K562 (cell line): ENCODE measurements around the gene GON4L. TPM values are rescaled to one million over a fixed set of nuclear protein-coding genes. Genes with fewer than 3 reads are reported as not detected.
"Not testable (repeated sequence)": the region's sequence is repeated elsewhere in the genome, so short reads cannot be mapped to it uniquely, and the experiment has no call there.

ENCODE experiments used
- ATAC-seq: fragments of 200-7000 bp; cut with Tn5 transposase; 3 replicates; pipeline ENCODE4 v1.9.1; 2020; ENCODE audit warnings: moderate library complexity
- BruUV-seq: library from RNA; stranded (reverse); fragments of 400-500 nt; replicated peaks from 2 replicates; lab custom pipeline; 2021; lab: Mats Ljungman, UMichigan
- CTCF ChIA-PET: fragments of 300-600 bp; formaldehyde crosslinking; extraction: SDS; loops from one replicate; lab custom pipeline; 2021; ENCODE audit warnings: low intra/inter-chr PET ratio; lab: Yijun Ruan, JAX
- POLR2A ChIA-PET: fragments of 300-600, 350-650 bp; sonication (Branson Sonifier 250); formaldehyde crosslinking; extraction: SDS; loops from one replicate; lab custom pipeline; 2021; ENCODE audit warnings: antibody characterized with exemption, inconsistent platforms; lab: Yijun Ruan, JAX
- DNase-seq, 4 experiments: peaks; one replicate each; pipeline versions ENCODE4 v3.0.0 to v3.0.0-alpha.2; 2011 to 2018; ENCODE audit warnings: low spot score in 3 of 4, mixed read lengths in 3 of 4; ENCODE audit errors: extremely low read depth in 1 of 4
- FAIRE-seq: peaks from 2 replicates; lab custom pipeline; 2011; peaks lifted over from hg19 to GRCh38; lab: Jason Lieb, UNC
- H2AFZ ChIP-seq: 2 replicates; pipeline ENCODE4 v1.6.0; 2011; ENCODE audit warnings: low read depth, low read length, control low read depth, inconsistent platforms
- H3K27ac ChIP-seq: fragments of 200-600 bp; 3 replicates; pipeline ENCODE4 v1.8.0; 2011; ENCODE audit warnings: low read depth, mild to moderate bottlenecking, control low read depth, inconsistent platforms, low read length, moderate library complexity, mixed read lengths; ENCODE audit errors: extremely low read depth
- H3K27me3 ChIP-seq, 2 experiments: fragments of 300-600 bp in 1 of 2; 2 replicates in 1 of 2; 3 replicates in 1 of 2; pipeline versions ENCODE4 v1.6.0 to v1.8.0; 2011; ENCODE audit warnings: inconsistent platforms in 2 of 2, low read length in 2 of 2, mild to moderate bottlenecking in 1 of 2, mixed read lengths in 1 of 2, moderate library complexity in 1 of 2; ENCODE audit not compliant: control insufficient read depth in 2 of 2, insufficient read depth in 2 of 2
- H3K36me3 ChIP-seq: fragments of 300-600 bp; 3 replicates; pipeline ENCODE4 v1.8.0; 2011; ENCODE audit warnings: mild to moderate bottlenecking, low read length, inconsistent platforms; ENCODE audit not compliant: control insufficient read depth, insufficient read depth
- H3K4me1 ChIP-seq, 2 experiments: fragments of 200-600 bp in 1 of 2; replicated peaks in 1 of 2; 2 replicates in 1 of 2; 3 replicates in 1 of 2; pipeline versions ENCODE4 v1.5.1 to v1.8.0; 2011; ENCODE audit warnings: inconsistent platforms in 2 of 2, low read length in 2 of 2, mild to moderate bottlenecking in 1 of 2, mixed read lengths in 1 of 2, moderate library complexity in 1 of 2; ENCODE audit not compliant: control insufficient read depth in 2 of 2, insufficient read depth in 2 of 2
- H3K4me2 ChIP-seq: 2 replicates; pipeline ENCODE4 v1.6.1; 2011; ENCODE audit warnings: low read length, control low read depth, inconsistent platforms, mixed read lengths; ENCODE audit not compliant: insufficient read depth
- H3K4me3 ChIP-seq: fragments of 200-600 bp; sonication (generic), shearing (Covaris generic); 2 replicates; pipeline ENCODE4 v1.5.1; 2016; ENCODE audit warnings: control low read depth, inconsistent platforms
- H3K79me2 ChIP-seq: fragments of 200-600 bp; 3 replicates; pipeline ENCODE4 v1.8.0; 2011; ENCODE audit warnings: low read length, inconsistent platforms; ENCODE audit not compliant: control insufficient read depth, insufficient read depth
- H3K9ac ChIP-seq, 2 experiments: 2 replicates each; pipeline versions ENCODE4 v1.6.0 to v1.6.1; 2011; ENCODE audit warnings: low read depth in 2 of 2, low read length in 2 of 2, control low read depth in 1 of 2, inconsistent platforms in 1 of 2, mild to moderate bottlenecking in 1 of 2, mixed read lengths in 1 of 2; ENCODE audit not compliant: insufficient read depth in 1 of 2
- H3K9me1 ChIP-seq: one replicate; pipeline ENCODE4 v1.6.0; 2011; ENCODE audit warnings: inconsistent platforms, mild to moderate bottlenecking, low read length, moderate library complexity; ENCODE audit not compliant: control insufficient read depth, insufficient read depth
- H3K9me3 ChIP-seq: replicated peaks from 2 replicates; pipeline ENCODE4 v1.5.1; 2011; ENCODE audit warnings: low read depth, low read length, inconsistent platforms; ENCODE audit not compliant: control insufficient read depth, insufficient read depth
- H4K20me1 ChIP-seq: replicated peaks from 2 replicates; pipeline ENCODE4 v1.6.1; 2011; ENCODE audit warnings: low read length, inconsistent platforms, mixed read lengths; ENCODE audit not compliant: control insufficient read depth, insufficient read depth
- CAMTA2 ChIP-seq: fragments of 250-450 bp; sonication (Bioruptor Pico); conservative IDR thresholded peaks from 2 replicates; pipeline ENCODE4 v1.5.1; 2022
- WGBS: fragments of 100-300 bp; shearing (Covaris generic); methylation state at CpG from one replicate; pipeline ENCODE4 v1.1.6; 2016; ENCODE audit warnings: low coverage, mixed read lengths; ENCODE audit not compliant: insufficient coverage; ENCODE audit errors: missing lambda C conversion rate; 5-methylcytosine and 5-hydroxymethylcytosine counted together
- in situ Hi-C: fragments of 300-500 bp; cut with MboI; formaldehyde crosslinking; loops from 4 replicates; pipeline ENCODE4 v1.15.0; 2018; ENCODE audit warnings: inconsistent platforms, mixed read lengths
- intact Hi-C: fragments of 100-400 bp; cut with micrococcal nuclease; formaldehyde crosslinking; loops from 2 replicates; pipeline ENCODE4 v1.14.2; 2022
- polyA plus RNA-seq, 8 experiments: library from polyadenylated mRNA; depleted of rRNA in 4 of 8; stranded (reverse) in 5 of 8; unstranded in 3 of 8; fragments of >200 nt; fragmentation: Nextera tagmentation in 2 of 8; fragmentation: Illumina TruSeq in 1 of 8; extraction: Ambion mirVana in 2 of 8; extraction: Trizol in 1 of 8; gene quantifications; 2 replicates each; pipeline versions ENCODE4 v1.2.1 to v1.2.3, GENCODE V29; 2011 to 2014; ENCODE audit warnings: inconsistent platforms in 1 of 8, missing spikeins in 1 of 8
- total RNA-seq, 7 experiments: library from RNA; depleted of rRNA in 6 of 7; stranded (reverse); fragments of >200 nt in 6 of 7; fragmentation: Illumina TruSeq in 2 of 7; extraction: Trizol in 2 of 7; gene quantifications; 2 replicates each; pipeline versions ENCODE4 v1.2.1 to v1.2.3, GENCODE V29; 2011 to 2021; ENCODE audit warnings: low replicate concordance in 1 of 7
- TF ChIP-seq, protein P1 (sequence below): IDR thresholded peaks from 2 replicates; pipeline ENCODE4 v1.6.1; 2016; ENCODE audit warnings: missing genetic modification characterization, missing compliant biosample characterization
- TF ChIP-seq, protein P2 (sequence below): fragments of 450-650 bp; IDR thresholded peaks from 2 replicates; pipeline ENCODE4 v1.6.1; 2016; ENCODE audit warnings: low read depth, mild to moderate bottlenecking, moderate library complexity
- TF ChIP-seq, protein P3 (sequence below), 2 experiments: fragments of 250-450 bp in 1 of 2; fragments of 450-650 bp in 1 of 2; sonication (Bioruptor Pico) in 1 of 2; IDR thresholded peaks; 2 replicates each; pipeline versions ENCODE4 v1.6.1 to v1.8.0; 2016 to 2021; ENCODE audit warnings: mild to moderate bottlenecking in 2 of 2, moderate library complexity in 2 of 2, missing compliant biosample characterization in 1 of 2, missing genetic modification characterization in 1 of 2

The GON4L gene
- total and polyA plus RNA-seq, 9 of the 15 experiments (the other 6 are each of a cell fraction or from before 2014, with no cell fraction given), result 20.2 to 47.4 (median 33.6) TPM

DNA sequence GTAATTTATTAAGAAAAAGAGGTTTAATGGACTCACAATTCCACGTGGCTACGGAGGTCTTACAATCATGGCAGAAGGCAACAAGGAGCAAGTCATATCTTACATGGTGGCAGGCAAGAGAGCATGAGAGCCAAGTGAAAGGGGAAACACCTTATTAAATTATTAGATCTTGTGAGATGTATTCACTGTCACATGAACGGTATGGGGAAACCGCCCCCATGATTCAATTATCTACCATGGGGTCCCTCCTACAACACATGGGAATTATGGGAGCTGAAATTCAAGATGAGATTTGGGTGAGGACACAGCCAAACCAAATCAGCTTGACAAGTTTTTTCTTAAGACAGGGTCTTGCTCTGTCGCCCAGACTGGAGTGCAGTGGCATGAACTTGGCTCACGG is 153.8 kb downstream of the GON4L start:
- WGBS, result 88% methylated on average over 6 of the region's 6 CpGs
- H3K36me3 ChIP-seq, result peaks cover 14% of the 10 kb centered on the region; the same call in 1 of the 3 replicates
- peaks cover 10 to 14% of the 10 kb centered on the region in 2 experiments; a peak in 4 of 5 replicates for H3K4me1 ChIP-seq
- H3K9ac ChIP-seq, result no peak overlapping the region
- FAIRE-seq (no peak), ATAC-seq (no peak), DNase-seq (no peak)
- in situ Hi-C loops, result no loop called here
- no peak overlapping the region for H3K4me3 ChIP-seq
- ChIA-PET CTCF (no interaction called here), POLR2A (interaction anchor here (0.6 kb wide), 1 partner anchor 647 kb away, joined by 3 read pairs; no protein-coding TSS in a partner anchor)
- no peak overlapping the region for H2AFZ ChIP-seq
- H3K27ac ChIP-seq, result no peak overlapping the region
- no peak overlapping the region for H3K4me2 ChIP-seq
- TF ChIP-seq, protein P1, sequence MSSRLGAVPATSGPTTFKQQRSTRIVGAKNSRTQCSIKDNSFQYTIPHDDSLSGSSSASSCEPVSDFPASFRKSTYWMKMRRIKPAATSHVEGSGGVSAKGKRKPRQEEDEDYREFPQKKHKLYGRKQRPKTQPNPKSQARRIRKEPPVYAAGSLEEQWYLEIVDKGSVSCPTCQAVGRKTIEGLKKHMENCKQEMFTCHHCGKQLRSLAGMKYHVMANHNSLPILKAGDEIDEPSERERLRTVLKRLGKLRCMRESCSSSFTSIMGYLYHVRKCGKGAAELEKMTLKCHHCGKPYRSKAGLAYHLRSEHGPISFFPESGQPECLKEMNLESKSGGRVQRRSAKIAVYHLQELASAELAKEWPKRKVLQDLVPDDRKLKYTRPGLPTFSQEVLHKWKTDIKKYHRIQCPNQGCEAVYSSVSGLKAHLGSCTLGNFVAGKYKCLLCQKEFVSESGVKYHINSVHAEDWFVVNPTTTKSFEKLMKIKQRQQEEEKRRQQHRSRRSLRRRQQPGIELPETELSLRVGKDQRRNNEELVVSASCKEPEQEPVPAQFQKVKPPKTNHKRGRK (tag), result no peak
- TF ChIP-seq, protein P2, sequence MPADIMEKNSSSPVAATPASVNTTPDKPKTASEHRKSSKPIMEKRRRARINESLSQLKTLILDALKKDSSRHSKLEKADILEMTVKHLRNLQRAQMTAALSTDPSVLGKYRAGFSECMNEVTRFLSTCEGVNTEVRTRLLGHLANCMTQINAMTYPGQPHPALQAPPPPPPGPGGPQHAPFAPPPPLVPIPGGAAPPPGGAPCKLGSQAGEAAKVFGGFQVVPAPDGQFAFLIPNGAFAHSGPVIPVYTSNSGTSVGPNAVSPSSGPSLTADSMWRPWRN, result no peak
- TF ChIP-seq CAMTA2 (CRISPR knock-in tag), result no peak
- TF ChIP-seq, protein P3, sequence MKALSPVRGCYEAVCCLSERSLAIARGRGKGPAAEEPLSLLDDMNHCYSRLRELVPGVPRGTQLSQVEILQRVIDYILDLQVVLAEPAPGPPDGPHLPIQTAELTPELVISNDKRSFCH (CRISPR knock-in tag; IDR thresholded peaks at IDR 0.05), result no peak
- TF ChIP-seq, protein P3 (tag; IDR thresholded peaks at IDR 0.05), result no peak
- intact Hi-C loops, result no loop called here
- H3K27me3 ChIP-seq, result no peaks in the 10 kb centered on the region
- peaks cover 86% of the 10 kb centered on the region for H3K79me2 ChIP-seq
- H3K9me3 ChIP-seq, result 0 out of 2 replicates have a peak, but pooled peaks cover 2% of the 10 kb centered on the region
- no peaks in the 10 kb centered on the region for H3K9me1 ChIP-seq
- no peaks in the 10 kb centered on the region for H4K20me1 ChIP-seq
- BruUV-seq, result no TSS peak

DNA sequence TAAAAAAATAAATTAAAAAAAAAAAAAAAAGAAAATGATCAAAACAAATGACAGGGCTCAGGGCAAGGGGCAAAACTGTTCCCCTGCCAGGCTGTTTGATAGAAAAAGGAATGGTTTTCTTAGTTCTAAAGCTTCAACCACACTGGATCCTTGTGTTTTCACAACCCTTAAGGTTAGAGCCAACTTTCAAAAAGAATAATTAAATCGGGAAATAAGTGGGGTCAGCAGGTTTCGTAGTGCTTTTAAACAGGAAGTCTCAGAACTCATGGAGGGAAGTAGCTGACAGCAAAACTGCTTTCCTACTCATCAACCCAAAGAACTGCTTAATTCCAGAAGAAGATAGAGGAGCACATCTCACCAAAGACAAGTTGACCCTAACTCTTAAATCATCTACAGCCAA is 155.3 kb downstream of the GON4L start:
- peaks cover 15% of the 10 kb centered on the region; the same call in 1 of the 3 replicates for H3K36me3 ChIP-seq
- FAIRE-seq, intact Hi-C loops: not testable (repeated sequence)

More for the DNA sequence above, 155.3 kb downstream of the GON4L start:
- Histone ChIP-seq H3K79me2 (peaks cover 88% of the 10 kb centered on the region), H3K4me1 (peaks cover 14 to 21% of the 10 kb centered on the region in 2 experiments; a peak in 4 of 5 replicates)
- WGBS, result 60% methylated on average over 2 of the region's 2 CpGs
- POLR2A ChIA-PET, H3K27me3 ChIP-seq, BruUV-seq, H3K4me3 ChIP-seq, H3K9ac ChIP-seq, H3K4me2 ChIP-seq, ATAC-seq, H3K27ac ChIP-seq, H4K20me1 ChIP-seq, H3K9me1 ChIP-seq, DNase-seq, H3K9me3 ChIP-seq, H2AFZ ChIP-seq, in situ Hi-C loops, CTCF ChIA-PET: not testable (repeated sequence)
